ENCODE measurements around the gene PATE4.
"Not testable (repeated sequence)": the region's sequence is repeated elsewhere in the genome, so short reads cannot be mapped to it uniquely, and the experiment has no call there.

Gene PATE4

GRCh38 chr11:125833016-125833415 lies at the start of gene PATE4:
PATE4 (plus strand) TSS chr11:125833316; CDS start chr11:125833360, 44 bp downstream.
- DNase-seq (ENCODE audit: low spot score), result no peak

DNA sequence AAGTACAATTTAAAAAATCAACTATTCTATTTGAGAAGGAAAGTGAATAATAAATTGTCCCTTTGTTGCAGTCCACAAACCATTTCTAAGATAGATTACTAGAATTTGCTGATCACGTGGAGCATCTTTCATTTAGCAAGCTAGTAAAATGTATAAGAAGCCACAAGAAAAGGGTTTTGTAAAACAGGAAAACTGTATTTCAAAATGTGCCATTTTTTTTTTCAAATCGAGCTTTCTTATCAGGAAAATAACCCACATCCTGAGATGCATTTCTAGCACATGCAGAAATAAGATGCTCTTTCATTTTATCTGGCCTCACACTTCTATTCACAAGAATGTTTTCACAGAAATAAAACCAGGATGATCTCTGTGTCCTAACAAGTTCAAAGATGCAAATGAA lies 48.4 kb upstream of the PATE4 start:
- no peak for DNase-seq (ENCODE audit: low spot score)

DNA sequence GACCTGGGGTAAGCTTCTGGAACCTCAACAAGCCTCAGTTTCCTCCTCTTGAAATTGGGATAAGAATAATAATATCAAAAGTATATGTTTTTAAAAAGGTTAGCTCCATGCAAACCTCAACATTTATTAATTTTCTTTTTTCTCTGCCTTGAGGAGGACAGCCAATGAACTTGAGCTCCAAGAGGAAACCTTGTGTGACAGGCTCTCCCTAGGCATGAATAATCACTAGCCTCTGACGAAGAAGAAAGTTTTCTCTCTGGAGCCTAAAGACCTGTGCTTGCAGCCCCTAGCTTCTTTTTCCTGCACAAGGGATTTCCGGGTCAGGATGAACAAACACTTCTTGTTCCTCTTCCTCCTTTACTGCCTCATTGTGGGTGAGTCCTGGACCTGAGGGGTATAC lies 45.3 kb upstream of the PATE4 start, which contains the start of gene PATE3:
PATE3 (plus strand) TSS at position 301 of the 400 bp plus-strand sequence; CDS start at position 326, 25 bp downstream.
- DNase-seq (ENCODE audit: low spot score), result no peak

DNA sequence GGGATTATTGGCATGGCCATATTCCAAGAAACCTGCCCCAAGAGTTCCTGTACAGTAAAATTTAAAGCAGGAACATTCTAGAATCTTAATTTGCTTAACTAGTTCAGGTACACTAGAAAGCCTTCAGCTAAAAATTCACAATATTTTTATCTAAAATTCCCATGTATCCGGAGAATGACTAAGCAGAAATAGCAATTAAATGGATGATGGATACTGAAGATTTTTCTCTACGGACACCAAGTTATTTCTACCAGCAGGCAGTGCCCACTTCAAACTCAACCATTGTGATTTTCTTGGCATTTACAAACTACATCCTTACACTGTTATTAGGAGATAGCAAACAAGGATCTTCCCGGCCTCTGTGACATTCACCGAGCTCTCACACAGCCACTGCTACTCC lies 42.3 kb upstream of the PATE4 start:
- DNase-seq (ENCODE audit: low spot score), result no peak

DNA sequence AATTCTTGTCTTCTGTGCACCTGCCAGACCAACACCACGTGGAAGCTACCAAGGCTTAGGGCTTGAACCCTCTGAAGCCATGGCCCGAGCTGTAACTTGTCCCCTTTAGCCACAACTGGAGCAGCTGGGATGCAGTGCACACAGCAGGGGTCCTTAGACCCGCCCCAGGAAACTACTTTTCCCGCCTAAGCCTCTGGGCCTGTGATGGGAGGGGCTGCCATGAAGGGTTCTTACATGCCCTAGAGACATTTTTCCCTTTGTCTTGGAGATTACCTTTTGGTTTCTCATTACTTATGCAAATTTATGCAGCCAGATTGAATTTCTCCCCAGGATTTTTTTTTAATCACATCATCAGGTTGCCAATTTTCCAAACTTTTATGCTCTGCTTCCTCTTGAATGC lies 35.5 kb upstream of the PATE4 start:
- no peak for DNase-seq (ENCODE audit: low spot score)

GRCh38 chr11:125799808-125800207 lies 33.3 kb upstream of the PATE4 start:
- DNase-seq (ENCODE audit: low spot score), result no peak

DNA sequence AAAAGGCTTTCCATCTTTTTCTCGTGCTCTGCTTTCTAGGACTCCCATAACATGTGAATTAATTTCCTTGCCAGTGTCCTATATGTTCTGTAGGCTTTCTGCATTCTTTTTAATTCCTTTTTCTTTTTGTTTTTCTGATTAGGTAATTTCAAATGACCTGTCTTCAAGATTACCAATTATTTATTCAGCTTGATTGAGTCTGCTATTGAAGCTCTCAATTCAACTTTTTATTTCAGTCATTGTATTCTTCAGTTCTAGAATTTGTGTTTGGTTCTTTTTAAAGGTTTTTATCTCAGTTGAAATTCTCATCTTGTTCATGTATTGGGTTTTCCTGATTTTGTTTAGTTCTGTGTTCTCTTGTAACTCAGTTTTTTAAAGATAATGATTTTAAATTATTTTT lies 30.7 kb upstream of the PATE4 start:
- no peak for DNase-seq (ENCODE audit: low spot score)

DNA sequence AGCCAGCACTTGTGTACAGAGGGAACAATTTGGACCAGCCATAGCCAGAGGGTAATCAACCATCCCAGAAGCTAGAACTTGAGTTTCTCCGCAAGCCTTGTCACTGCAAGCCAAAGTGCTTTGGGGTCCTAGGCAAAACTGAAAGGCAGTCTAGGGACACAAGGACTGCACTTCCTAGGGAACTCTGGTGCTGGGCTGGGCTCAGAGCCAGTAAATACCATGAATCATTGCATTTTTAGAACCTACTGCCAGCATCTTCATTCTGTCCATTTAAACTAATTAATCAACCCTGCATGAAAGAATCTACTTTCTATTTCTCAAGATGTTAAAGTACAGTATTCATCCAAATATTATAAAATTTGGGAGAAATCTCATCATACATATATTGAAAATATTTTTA lies 25.2 kb upstream of the PATE4 start:
- DNase-seq (ENCODE audit: low spot score), result no peak

GRCh38 chr11:125835748-125836147 lies 2.6 kb downstream of the PATE4 start:
- no peak for DNase-seq (ENCODE audit: low spot score)

GRCh38 chr11:125842321-125842948 lies 9.3 kb downstream of the PATE4 start:
- DNase-seq (ENCODE audit: low spot score), result peak; percentile 7

DNA sequence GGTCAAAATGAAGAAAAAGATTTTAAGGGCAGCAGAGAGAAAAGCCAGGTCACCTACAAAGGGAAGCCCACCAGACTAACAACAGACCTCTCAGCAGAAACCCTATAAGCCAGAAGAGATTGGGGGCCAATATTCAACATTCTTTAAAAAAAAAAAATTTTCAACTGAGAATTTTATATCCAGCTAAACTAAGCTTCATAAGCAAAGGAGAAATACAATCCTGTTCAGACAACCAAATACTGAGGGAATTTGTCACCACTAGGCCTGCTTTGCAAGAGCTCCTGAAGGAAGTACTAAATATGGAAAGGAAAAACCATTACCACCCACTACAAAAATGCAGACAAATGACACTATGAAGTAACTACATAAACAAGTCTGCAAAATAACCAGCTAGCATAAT lies 13.1 kb downstream of the PATE4 start:
- no peak for DNase-seq (ENCODE audit: low spot score)

DNA sequence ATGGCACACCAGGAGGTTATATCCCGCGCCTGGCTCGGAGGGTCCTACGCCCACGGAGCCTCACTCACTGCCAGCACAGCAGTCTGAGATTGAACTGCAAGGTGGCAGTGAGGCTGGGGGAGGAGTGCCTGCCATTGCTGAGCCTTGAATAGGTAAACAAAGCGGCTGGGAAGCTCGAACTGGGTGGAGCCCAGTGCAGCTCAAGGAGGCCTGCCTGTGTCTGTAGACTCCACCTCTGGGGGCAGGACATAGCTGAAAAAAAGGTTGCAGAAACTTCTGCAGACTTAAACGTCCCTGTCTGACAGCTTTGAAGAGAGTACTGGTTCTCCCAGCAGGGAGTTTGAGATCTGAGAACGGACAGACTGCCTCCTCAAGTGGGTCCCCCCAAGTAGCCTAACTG lies 24.6 kb downstream of the PATE4 start:
- not testable (repeated sequence) for DNase-seq (ENCODE audit: low spot score)

DNA sequence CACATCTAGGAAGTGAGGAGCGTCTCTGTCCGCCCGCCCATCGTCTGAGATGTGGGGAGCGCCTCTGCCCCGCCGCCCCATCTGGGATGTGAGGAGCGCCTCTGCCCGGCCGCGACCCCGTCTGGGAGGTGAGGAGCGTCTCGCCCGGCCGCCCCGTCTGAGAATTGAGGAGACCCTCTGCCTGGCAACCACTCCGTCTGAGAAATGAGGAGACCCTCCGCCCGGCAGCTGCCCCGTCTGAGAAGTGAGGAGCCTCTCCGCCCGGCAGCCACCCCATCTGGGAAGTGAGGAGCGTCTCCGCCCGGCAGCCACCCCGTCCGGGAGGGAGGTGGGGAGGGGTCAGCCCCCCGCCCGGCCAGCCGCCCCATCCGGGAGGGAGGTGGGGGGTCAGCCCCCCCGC lies 29.7 kb downstream of the PATE4 start:
- DNase-seq (ENCODE audit: low spot score), result not testable (repeated sequence)

GRCh38 chr11:125865354-125865753 lies 32.2 kb downstream of the PATE4 start:
- DNase-seq (ENCODE audit: low spot score), result not testable (repeated sequence)

DNA sequence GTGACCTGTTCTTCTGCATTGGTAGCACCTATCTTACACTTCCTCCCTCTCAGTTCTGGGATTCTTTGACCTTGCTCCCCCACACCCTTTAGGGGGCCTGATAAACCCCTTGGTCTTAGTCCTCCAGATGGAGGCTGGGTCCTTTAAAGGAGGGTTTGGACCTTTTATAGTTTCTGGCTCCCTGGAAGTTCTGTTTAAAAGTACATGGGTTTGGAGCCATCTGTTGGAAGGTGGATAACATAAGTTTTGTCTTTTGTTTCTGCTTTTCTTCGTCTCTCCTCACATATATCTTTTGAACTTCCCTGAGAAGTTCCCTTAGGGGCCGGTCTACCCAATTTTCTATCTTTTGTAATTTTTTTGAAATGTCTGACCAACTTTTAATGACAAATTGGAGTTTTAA lies 36.4 kb downstream of the PATE4 start:
- no peak for DNase-seq (ENCODE audit: low spot score)

GRCh38 chr11:125871391-125872137 lies 38.4 kb downstream of the PATE4 start:
- DNase-seq (ENCODE audit: low spot score), result peak; percentile 17

DNA sequence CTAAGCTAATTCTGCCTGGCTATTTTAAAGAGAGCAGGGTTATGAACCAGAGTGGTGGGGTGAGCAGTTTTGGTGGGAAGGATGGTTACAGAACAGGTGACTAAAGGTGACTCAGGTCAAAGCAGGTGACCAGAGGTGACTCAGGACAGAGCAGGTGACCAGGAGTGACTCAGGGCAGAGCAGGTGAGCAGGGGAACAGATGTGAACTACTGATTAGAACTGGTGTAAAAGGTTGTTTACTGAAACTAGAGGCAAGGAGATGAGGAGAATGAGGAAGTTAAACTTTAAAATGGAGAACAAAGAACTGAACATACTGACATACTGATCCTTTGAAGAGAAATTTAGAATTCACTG lies 39.0 kb downstream of the PATE4 start:
- no peak for DNase-seq (ENCODE audit: low spot score)

GRCh38 chr11:125873881-125874555 lies 40.9 kb downstream of the PATE4 start:
- DNase-seq (ENCODE audit: low spot score), result no peak

DNA sequence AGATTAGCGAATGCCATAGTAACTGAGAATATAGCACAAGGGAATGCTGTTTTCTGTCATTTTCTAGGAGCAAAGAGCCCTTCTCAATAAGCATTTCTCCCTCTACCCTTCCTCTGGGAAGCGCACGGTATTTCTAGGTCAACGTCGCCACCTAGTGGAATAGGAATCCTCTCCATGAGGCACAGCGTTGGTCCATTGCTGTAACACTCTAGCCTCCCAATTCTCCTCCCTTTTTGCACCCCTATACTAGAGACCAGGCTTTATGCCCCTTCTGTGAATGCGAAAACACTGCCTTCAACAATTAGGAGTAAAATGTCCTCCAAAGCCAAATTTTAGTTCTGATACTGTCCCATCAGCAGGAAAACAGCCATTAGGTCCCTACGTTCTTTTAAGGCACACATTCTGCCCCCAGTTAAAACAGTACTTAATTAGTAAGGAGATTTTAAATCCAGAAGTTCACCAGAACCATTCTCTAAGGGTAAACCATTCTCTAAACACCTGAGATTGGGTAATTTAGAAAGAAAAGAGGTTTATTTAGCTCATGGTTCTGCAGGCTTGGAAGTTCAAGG lies 41.5 kb downstream of the PATE4 start:
- DNase-seq (ENCODE audit: low spot score), result peak; percentile 14

DNA sequence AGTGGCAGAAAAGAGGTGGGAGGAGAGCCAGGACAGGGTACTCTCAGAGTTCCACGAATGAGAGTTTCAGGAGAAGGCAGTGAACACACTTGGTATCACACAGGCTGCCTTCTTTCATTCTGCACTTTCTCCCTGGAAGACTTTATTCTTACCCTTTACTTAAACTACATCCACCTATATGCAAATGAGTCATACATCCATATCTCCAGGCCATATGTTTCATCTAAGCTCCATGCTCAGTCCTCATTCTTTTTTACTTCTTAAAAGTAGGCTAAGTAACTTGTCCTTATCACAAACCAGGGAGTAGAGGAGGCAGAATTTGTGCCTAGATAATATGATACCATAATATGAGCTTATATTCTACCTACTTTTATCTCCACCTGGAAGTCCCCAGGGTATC lies 48.2 kb downstream of the PATE4 start:
- DNase-seq (ENCODE audit: low spot score), result no peak

GRCh38 chr11:125883375-125883774 lies 50.3 kb downstream of the PATE4 start:
- DNase-seq (ENCODE audit: low spot score), result no peak

- DNase-seq (ENCODE audit: low spot score), result peak; percentile 35
These were observed 53.9 kb downstream of the PATE4 start for GRCh38 chr11:125886997-125887372.
